Uterus (tissue), 4 donors: ENCODE results near the gene FHOD1. TPM values are rescaled to one million over a fixed set of nuclear protein-coding genes. Genes with fewer than 3 reads are reported as not detected.

ENCODE experiments used
- DNase-seq, 2 donors: peaks; one replicate each; pipeline ENCODE4 v3.0.0-alpha.2; 2019 to 2020
- H3K27ac ChIP-seq, 2 donors: fragments of 200-600 bp; sonication (generic); 1 replicate in 1 of 2; 2 replicates in 1 of 2; pipeline ENCODE4 v1.5.1; 2016 to 2018
- H3K27me3 ChIP-seq, 2 donors: fragments of 200-600 bp; sonication (generic); one replicate each; pipeline ENCODE4 v1.5.1; 2018 to 2019; ENCODE audit warnings: control low read depth in 1 of 2
- H3K36me3 ChIP-seq, 2 donors: fragments of 200-600 bp; sonication (generic); one replicate each; pipeline ENCODE4 v1.5.1; 2019; ENCODE audit warnings: control low read depth in 1 of 2
- H3K4me1 ChIP-seq, 2 donors: fragments of 200-600 bp; sonication (generic); one replicate each; pipeline ENCODE4 v1.5.1; 2018 to 2019; ENCODE audit warnings: control low read depth in 1 of 2
- H3K4me3 ChIP-seq, 2 donors: fragments of 200-600 bp; sonication (generic); 1 replicate in 1 of 2; 2 replicates in 1 of 2; pipeline ENCODE4 v1.5.1; 2018 to 2019; ENCODE audit warnings: mild to moderate bottlenecking in 1 of 2
- H3K9me3 ChIP-seq, 2 donors: fragments of 200-600 bp; sonication (generic); one replicate each; pipeline ENCODE4 v1.5.1; 2019; ENCODE audit warnings: control low read depth in 1 of 2
- POLR2A ChIP-seq, 2 donors: fragments of 450-650 bp; IDR thresholded peaks; one replicate each; pipeline ENCODE4 v1.6.1; 2016; ENCODE audit warnings: antibody characterized with exemption in 2 of 2, mild to moderate bottlenecking in 1 of 2, moderate library complexity in 1 of 2
- intact Hi-C: fragments of 100-400 bp; cut with DNase I; formaldehyde crosslinking; loops from one replicate; pipeline ENCODE4 v1.15.1; 2023; ENCODE audit warnings: low total_unique reads
- total RNA-seq, 4 donors: library from RNA; depleted of rRNA in 3 of 4; stranded (reverse); fragments of >200 nt in 3 of 4; gene quantifications; one replicate each; pipeline versions ENCODE4 v1.1.0 to v1.2.4, GENCODE V29; 2014 to 2023
- TF ChIP-seq, protein P1 (sequence below), 4 experiments: fragments of 200-600 bp in 2 of 4; fragments of 450-650 bp in 2 of 4; sonication (generic) in 2 of 4; IDR thresholded peaks; one replicate each; pipeline ENCODE4 v1.5.1; 2016 to 2019; ENCODE audit warnings: antibody characterized with exemption in 4 of 4, mild to moderate bottlenecking in 2 of 4, moderate library complexity in 1 of 4
- donor health status: DM: yes; HTN: yes; CAD: no.

FHOD1 gene
- total RNA-seq, 4 donors from 2014 or later: 2.3 to 37.6 (median 11.8) TPM

DNA sequence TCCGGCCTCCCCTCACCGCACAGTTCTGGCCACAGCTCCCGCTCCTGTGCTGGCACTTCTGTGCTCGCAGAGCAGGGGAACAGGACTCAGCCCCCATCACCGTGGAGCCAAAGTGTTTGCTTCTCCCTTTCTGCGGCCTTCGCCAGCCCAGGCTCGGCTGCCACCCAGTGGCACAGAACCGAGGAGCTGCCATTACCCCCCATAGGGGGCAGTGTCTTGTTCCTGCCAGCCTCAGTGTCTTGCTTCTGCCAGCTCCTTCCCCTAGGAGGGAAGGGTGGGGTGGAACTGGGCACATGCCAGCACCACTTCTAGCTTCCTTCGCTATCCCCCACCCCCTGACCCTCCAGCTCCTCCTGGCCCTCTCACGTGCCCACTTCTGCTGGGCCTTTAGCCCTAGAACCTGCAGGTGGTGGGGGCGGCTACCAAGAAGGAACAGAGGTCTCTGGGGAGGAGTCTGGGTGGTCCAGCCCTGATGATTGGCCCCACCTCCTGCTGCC lies 49.0 kb downstream of the FHOD1 start:
- H3K27me3 ChIP-seq: no peaks in the 10 kb centered on the region
- H3K36me3 ChIP-seq: no peaks in the 10 kb centered on the region
- no peak overlapping the region for H3K4me3 ChIP-seq
- intact Hi-C loops: no loop called here
- DNase-seq: no peak
- no peaks in the 10 kb centered on the region for H3K9me3 ChIP-seq
- no peak for TF ChIP-seq POLR2A (IDR thresholded peaks at IDR 0.05)
- TF ChIP-seq, protein P1, sequence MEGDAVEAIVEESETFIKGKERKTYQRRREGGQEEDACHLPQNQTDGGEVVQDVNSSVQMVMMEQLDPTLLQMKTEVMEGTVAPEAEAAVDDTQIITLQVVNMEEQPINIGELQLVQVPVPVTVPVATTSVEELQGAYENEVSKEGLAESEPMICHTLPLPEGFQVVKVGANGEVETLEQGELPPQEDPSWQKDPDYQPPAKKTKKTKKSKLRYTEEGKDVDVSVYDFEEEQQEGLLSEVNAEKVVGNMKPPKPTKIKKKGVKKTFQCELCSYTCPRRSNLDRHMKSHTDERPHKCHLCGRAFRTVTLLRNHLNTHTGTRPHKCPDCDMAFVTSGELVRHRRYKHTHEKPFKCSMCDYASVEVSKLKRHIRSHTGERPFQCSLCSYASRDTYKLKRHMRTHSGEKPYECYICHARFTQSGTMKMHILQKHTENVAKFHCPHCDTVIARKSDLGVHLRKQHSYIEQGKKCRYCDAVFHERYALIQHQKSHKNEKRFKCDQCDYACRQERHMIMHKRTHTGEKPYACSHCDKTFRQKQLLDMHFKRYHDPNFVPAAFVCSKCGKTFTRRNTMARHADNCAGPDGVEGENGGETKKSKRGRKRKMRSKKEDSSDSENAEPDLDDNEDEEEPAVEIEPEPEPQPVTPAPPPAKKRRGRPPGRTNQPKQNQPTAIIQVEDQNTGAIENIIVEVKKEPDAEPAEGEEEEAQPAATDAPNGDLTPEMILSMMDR (IDR thresholded peaks at IDR 0.05): peak; percentile 13 to 46 (median 32)
- peaks cover 1 to 4% of the 10 kb centered on the region in 2 donors for H3K4me1 ChIP-seq
- no peak overlapping the region for H3K27ac ChIP-seq

GRCh38 chr16:67197704-67198103 lies 49.6 kb downstream of the FHOD1 start:
- intact Hi-C loops: no loop called here
- no peak for DNase-seq
- TF ChIP-seq, protein P1 (IDR thresholded peaks at IDR 0.05): no peak
- Histone ChIP-seq H3K27me3 (no peaks in the 10 kb centered on the region), H3K9me3 (no peaks in the 10 kb centered on the region), H3K4me3 (no peak overlapping the region), H3K4me1 (peaks cover 7 to 10% of the 10 kb centered on the region in 2 donors), H3K27ac (no peak overlapping the region), H3K36me3 (no peaks in the 10 kb centered on the region)

- no peaks in the 10 kb centered on the region for H3K27me3 ChIP-seq
- TF ChIP-seq POLR2A (IDR thresholded peaks at IDR 0.05): no peak
- TF ChIP-seq, protein P1 (IDR thresholded peaks at IDR 0.05): no peak
- DNase-seq: no peak
- no peak overlapping the region for H3K4me3 ChIP-seq
- no peak overlapping the region for H3K27ac ChIP-seq
- peaks cover 9 to 11% of the 10 kb centered on the region in 2 donors for H3K4me1 ChIP-seq
- intact Hi-C loops: no loop called here
- H3K9me3 ChIP-seq: no peaks in the 10 kb centered on the region
- no peaks in the 10 kb centered on the region for H3K36me3 ChIP-seq
Observed at GRCh38 chr16:67196881-67197280, 50.4 kb downstream of the FHOD1 start.

GRCh38 chr16:67195676-67196075 lies 51.6 kb downstream of the FHOD1 start:
- H3K9me3 ChIP-seq: no peaks in the 10 kb centered on the region
- H3K4me1 ChIP-seq: peaks cover 9 to 11% of the 10 kb centered on the region in 2 donors
- H3K36me3 ChIP-seq: no peaks in the 10 kb centered on the region
- TF ChIP-seq, protein P1 (IDR thresholded peaks at IDR 0.05): no peak
- no peak for TF ChIP-seq POLR2A (IDR thresholded peaks at IDR 0.05)
- H3K27ac ChIP-seq: no peak overlapping the region
- H3K27me3 ChIP-seq: no peaks in the 10 kb centered on the region
- DNase-seq: no peak
- no peak overlapping the region for H3K4me3 ChIP-seq
- intact Hi-C loops: no loop called here

GRCh38 chr16:67194260-67194659 lies 53.0 kb downstream of the FHOD1 start:
- Histone ChIP-seq H3K27me3 (no peaks in the 10 kb centered on the region), H3K4me1 (peaks cover 9 to 11% of the 10 kb centered on the region in 2 donors), H3K36me3 (no peaks in the 10 kb centered on the region), H3K4me3 (no peak overlapping the region), H3K9me3 (no peaks in the 10 kb centered on the region), H3K27ac (no peak overlapping the region)
- no peak for DNase-seq
- TF ChIP-seq, protein P1 (IDR thresholded peaks at IDR 0.05): no peak
- TF ChIP-seq POLR2A (IDR thresholded peaks at IDR 0.05): no peak
- intact Hi-C loops: no loop called here
